GM19395 (cell line): ENCODE results near the gene TDRD7.

Experiments
- ATAC-seq: cut with Tn5 transposase; IDR thresholded peaks from one replicate; pipeline ENCODE4 v1.9.1; 2021; ENCODE audit warnings: mild to moderate bottlenecking, moderate library complexity; ENCODE audit not compliant: unreplicated experiment

TDRD7 gene

GRCh38 chr9:97504381-97505216 is 92.7 kb downstream of the TDRD7 start:
- ATAC-seq = no peak

DNA sequence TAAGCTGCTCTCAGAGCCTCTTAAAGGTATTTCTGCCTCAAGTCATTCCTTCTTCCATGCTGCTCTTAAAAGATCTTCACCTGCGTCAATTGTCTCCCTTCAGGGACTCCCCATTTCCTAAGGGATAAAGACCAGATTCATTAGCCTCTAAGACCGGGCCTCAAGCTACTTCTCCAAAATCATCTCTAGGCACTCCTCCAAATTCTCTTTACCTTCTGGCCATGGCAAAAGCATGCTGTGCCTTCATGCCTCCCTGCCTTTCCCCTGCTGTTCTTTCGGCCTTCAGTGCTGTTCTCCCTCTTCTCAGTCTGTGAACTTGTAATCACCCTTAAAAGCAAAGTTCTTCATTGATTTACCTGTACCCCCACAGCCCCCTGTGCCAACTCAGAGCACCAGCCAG is 93.9 kb downstream of the TDRD7 start:
- ATAC-seq = no peak

DNA sequence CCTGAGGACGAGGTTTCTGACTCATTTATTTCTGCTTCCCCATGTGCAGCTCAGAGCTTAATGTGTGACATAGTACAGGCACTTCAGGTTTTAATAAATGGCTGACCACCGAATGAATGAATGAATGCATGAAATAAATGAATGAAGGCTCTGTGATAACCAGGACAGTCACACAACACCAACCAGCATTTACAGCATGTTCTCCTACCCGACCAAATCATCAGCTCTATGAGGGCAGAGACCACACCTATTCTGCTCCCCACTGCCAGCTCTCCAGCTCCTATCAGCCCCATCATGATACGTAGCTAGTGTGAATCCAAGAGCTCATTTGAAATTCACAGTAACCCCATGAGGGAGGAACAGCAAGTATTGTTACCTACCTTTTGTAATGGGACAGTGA is 94.4 kb downstream of the TDRD7 start:
- no peak for ATAC-seq

DNA sequence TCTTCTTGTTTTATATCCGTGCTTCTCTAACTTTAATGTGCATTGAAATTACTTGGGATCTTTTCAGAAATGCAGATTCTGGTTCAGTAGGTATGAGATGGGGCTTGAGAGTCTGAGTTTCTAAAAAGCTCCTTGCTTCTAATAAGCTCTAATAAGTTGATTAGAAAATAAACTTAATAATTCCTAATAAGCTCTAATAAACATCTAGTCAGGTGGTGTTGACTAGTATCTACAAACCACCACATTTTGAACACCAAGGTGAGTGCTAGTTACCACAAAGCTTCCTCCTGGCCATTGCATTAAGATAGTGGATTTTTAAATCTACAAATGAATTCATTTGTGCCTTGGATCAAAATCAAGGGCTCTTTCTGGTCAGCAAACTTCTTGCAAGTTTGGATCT is 94.9 kb downstream of the TDRD7 start:
- no peak for ATAC-seq

DNA sequence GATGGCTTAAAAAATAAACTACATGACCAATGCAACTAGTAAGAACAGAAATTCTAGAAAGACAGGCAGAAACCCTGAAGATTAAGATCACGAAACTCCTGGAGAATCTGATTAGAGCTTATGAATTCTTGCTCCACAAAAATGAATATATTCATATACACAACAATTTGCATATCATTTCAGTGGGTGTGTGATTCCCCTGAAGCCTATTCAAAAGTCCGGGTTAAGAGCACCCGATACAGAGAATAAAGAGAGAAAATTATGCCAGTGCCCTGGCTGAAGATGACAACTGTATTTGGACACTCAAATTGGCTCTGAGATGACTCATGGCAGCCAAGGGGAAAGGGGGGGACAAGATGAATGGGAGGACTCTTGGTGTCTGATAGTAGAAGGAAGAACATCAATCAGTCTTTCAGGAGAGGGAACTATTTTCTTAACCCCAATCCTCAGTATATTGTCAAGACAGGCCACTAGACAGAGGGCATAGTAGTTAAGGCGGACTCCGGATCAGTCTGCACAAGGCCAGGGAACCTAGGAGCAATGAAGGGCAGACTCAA is 95.6 kb downstream of the TDRD7 start:
- ATAC-seq = no peak

DNA sequence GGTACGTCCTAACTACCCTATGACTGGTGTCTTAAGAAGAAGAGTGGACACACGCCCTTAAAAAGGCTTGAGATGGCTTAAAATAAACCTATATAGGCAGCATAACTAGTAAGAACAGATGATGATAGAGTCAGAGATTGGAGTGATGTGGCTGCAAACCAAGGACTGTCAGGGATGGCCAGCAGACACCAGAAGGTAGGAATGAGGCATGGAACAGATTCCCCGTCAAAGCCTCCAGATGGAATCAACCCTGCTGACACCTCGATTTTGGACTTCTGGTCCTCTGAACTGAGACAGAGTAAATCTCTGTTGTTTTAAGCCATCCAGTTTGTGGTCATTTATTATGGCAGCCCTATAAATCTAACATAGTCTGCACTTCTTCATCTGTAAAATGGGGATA is 97.0 kb downstream of the TDRD7 start:
- no peak for ATAC-seq

- peak; percentile 65 for ATAC-seq
Measured at GRCh38 chr9:97510797-97511654, 99.1 kb downstream of the TDRD7 start.

DNA sequence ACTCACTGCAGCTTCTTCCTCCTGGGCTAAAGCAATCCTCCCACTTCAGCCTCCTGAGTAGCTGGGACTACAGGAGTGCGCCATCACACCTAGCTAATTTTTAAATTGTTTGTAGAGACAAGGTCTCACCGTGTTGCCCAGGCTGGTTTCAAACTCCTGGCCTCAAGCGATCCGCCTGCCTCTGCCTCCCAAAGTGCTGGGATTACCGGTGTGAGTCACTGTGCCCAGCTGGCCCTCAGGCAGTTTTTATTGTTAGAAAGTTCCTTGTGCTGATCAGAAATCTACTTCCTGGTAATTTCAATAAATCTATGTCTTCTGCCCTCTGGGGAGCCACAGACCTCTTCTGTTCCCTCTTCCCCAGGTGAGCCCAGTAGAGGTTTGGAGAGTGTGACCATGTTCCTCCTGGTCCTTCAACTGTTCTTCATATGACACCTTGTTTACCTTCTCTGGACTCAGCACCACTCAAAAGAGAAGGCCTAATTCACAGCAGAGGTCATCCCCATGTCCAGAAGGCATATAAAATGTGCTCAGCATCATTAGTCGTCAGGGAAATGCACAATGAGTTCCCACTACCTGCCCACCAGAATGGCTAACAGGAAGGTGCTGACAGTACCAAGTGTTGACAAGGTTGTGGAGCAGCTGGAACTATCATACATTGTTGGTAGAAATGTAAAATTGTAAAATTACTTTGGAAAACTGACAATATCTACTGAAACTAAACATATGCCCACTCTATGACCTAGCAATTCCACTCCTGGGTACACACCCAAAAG is 99.9 kb downstream of the TDRD7 start:
- no peak for ATAC-seq

DNA sequence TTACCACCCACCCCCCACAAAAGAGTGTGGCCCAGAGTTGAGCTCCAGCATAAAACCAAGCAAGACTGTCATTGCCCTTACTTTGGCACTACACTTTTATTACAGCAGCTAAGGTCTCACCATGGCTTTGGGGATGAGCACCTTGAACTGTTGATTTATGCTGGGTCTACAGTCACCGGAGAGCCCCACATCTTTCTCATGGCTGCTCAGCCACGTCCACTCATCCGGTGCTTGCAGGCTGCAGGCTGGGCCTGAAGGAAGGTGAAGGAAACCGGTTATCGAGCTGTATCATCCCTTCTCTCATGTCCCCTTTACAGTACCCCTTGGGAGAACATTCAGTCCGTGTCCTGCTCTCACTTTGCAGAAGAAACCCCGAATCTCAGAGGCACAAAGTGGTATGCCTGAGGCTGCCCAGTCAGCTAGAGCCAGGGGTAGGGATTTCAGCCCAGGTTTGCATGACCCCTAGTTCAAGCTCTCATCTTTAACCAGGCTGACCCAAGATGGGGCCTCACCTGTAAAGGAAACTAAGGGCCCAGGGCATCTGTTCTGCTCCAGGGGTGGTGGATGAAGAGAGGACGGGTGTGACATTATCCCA is 101.2 kb downstream of the TDRD7 start:
- ATAC-seq = no peak

GRCh38 chr9:97514531-97514930 is 102.6 kb downstream of the TDRD7 start:
- no peak for ATAC-seq

GRCh38 chr9:97515662-97516061 is 103.8 kb downstream of the TDRD7 start:
- no peak for ATAC-seq

GRCh38 chr9:97516111-97516510 is 104.2 kb downstream of the TDRD7 start:
- no peak for ATAC-seq

GRCh38 chr9:97517331-97518089 is 105.6 kb downstream of the TDRD7 start:
- ATAC-seq = no peak

GRCh38 chr9:97518166-97518908 is 106.4 kb downstream of the TDRD7 start:
- ATAC-seq = no peak

- ATAC-seq = no peak
Measured at GRCh38 chr9:97518909-97519307, 107.0 kb downstream of the TDRD7 start.

DNA sequence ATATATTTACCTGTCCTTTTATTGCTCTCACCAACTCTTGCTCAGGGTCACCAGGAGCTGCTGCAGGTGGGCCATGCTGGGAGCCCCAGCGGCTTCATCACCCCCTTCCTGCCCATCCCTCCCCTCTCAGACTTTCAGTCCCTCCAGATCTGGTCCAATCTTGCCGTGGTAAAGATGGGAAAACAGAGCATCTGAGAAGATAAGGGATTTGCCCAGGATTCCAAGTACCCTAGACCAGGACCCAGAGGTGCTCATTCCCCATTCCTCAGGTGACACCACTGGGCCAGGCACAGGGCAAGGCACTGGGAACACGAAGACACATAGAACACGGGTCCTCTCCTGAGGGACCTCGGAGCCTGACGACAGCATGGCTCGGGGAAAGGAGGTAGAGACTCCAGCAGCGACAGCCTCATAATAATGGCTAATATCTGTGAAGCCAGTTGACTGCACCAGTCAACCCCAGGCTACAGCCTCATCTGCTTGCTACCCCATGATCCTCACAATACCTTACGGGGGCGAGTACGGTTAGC is 107.6 kb downstream of the TDRD7 start:
- ATAC-seq = no peak

DNA sequence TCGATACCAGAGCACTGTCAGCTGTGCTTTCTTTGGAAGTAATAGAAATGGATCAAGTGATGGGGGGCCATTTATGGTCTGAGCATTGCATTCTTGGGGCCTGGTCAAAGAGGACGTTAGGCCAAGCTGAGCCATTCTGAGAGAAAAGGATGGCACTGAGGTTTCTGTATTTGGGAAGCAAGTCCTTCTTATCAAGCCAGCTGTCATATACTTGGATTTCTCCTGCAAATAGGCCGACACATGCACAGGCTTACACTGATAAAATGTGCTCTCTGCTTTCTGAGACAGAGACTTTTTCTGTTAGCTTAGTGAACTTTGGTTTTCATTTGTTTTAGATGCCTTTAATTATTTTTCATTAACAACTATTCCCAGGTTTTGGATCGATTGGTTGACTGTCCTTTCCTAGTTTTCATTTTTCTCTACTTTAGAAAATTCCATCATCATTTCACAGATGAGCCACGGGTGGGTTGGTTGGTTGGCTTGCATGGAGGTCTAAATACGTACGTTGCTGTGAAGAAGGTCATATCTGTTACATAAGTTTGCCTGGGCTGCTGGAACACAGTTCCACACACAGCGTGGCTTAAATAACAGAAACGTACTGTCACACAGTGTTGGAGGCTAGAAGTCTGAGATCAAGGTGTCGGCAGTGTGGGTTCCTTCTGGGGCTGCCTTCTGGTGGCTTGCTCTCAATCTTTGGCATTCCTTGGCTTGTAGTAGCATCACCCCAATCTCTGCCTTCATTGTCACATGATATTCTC is 109.9 kb downstream of the TDRD7 start:
- ATAC-seq = no peak

- no peak for ATAC-seq
Measured at GRCh38 chr9:97524424-97524823, 112.5 kb downstream of the TDRD7 start.
